ENCODE measurements around the gene ZYG11B.

GRCh38 chr1:52693843-52694242 is 32.4 kb upstream of the ZYG11B start:
- TF ChIP-seq POLR2A (IDR thresholded peaks at IDR 0.05) (no peak), CTCF (IDR thresholded peaks at IDR 0.05) (no peak), POLR2AphosphoS5 (IDR thresholded peaks at IDR 0.05) (no peak)

All from suprapubic skin (tissue), 4 donors.